Aorta (tissue), 5 donors: ENCODE results near the gene SH3BP1. TPM values are rescaled to one million over a fixed set of nuclear protein-coding genes. Genes with fewer than 3 reads are reported as not detected.
"Not testable (repeated sequence)": the region's sequence is repeated elsewhere in the genome, so short reads cannot be mapped to it uniquely, and the experiment has no call there.

Experiments
- ATAC-seq: fragments of 200-7000 bp; cut with Tn5 transposase; one replicate; pipeline ENCODE4 v1.9.1; 2022; ENCODE audit warnings: moderate library complexity; ENCODE audit not compliant: low FRiP score
- DNase-seq, 2 donors: peaks; one replicate each; pipeline ENCODE4 v3.0.0-alpha.2; 2020
- H3K27ac ChIP-seq, 2 donors: one replicate each; pipeline ENCODE4 v1.5.1; 2013; ENCODE audit warnings: low read length in 2 of 2, mild to moderate bottlenecking in 2 of 2, moderate library complexity in 2 of 2, control low read depth in 1 of 2, inconsistent platforms in 1 of 2, low read depth in 1 of 2
- H3K27me3 ChIP-seq, 2 donors: one replicate each; pipeline ENCODE4 v1.6.1; 2013; ENCODE audit warnings: control low read depth in 1 of 2, low read length in 1 of 2, mild to moderate bottlenecking in 1 of 2, moderate library complexity in 1 of 2; ENCODE audit not compliant: insufficient read depth in 2 of 2, control insufficient read depth in 1 of 2
- H3K36me3 ChIP-seq, 2 donors: one replicate each; pipeline ENCODE4 v1.6.1; 2013; ENCODE audit warnings: control low read depth in 1 of 2, low read length in 1 of 2, mild to moderate bottlenecking in 1 of 2; ENCODE audit not compliant: insufficient read depth in 2 of 2, control insufficient read depth in 1 of 2
- H3K4me1 ChIP-seq, 2 donors: one replicate each; pipeline ENCODE4 v1.6.1; 2013; ENCODE audit warnings: low read length in 2 of 2, control low read depth in 1 of 2, mild to moderate bottlenecking in 1 of 2, moderate library complexity in 1 of 2; ENCODE audit not compliant: insufficient read depth in 2 of 2, control insufficient read depth in 1 of 2
- H3K4me3 ChIP-seq, 2 donors: one replicate each; pipeline ENCODE4 v1.5.1; 2013; ENCODE audit warnings: low read length in 2 of 2, control low read depth in 1 of 2, mild to moderate bottlenecking in 1 of 2
- H3K9me3 ChIP-seq: one replicate; pipeline ENCODE4 v1.6.1; 2013; ENCODE audit warnings: mild to moderate bottlenecking, low read length; ENCODE audit not compliant: control insufficient read depth
- WGBS, 2 donors: extraction: QIAGEN DNeasy Blood & Tissue Kit; methylation state at CpG; one replicate each; pipeline ENCODE4 v1.1.7; 2013; 5-methylcytosine and 5-hydroxymethylcytosine counted together
- intact Hi-C, 2 donors: fragments of 100-400 bp; cut with DNase I; formaldehyde crosslinking; loops; one replicate each; pipeline versions ENCODE4 v1.14.2 to v1.15.0; 2022
- polyA plus RNA-seq, 2 donors: library from polyadenylated mRNA; stranded (reverse); fragments of 200-250 nt; gene quantifications; one replicate each; pipeline ENCODE4 v1.2.3, GENCODE V29; 2013
- total RNA-seq, 2 donors: library from RNA; stranded (reverse); fragmentation: NEBNext Ultra II Directional; extraction: Animal tissue kit (Norgen Biotek cat#: 25700); gene quantifications; one replicate each; pipeline ENCODE4 v1.2.1, GENCODE V29; 2021
- donor health status: healthy with polysubstance abuse.
- donor health status: Bipolar disorder and iron deficiency.
- donor health status: DM: no; HTN: no; CAD: no.
- donor health status: DM: no; HTN: no; CAD: no.
- donor health status: DM: yes; HTN: yes; CAD: no.

The SH3BP1 gene
- total and polyA plus RNA-seq, 4 donors, result 3.5 to 18.2 (median 11.0) TPM

DNA sequence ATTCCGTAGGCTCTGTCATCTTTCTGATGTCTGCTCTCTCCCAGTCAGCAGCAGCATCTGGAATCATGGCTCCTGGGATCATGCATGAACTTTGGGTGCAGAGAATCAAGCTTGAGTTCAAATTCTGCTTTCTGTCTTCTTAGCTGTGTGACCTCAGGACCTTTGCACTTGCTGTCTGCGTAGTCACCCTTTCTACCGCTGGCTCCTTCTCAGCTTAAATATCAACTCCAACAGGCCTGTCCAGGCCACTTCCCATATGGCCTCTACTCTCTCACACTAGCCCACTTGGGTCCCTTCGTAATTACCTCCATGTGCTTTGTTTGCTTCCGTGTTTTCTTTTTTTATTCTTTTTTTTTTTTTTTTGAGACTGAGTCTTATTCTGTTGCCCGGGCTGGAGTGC is 35.4 kb upstream of the SH3BP1 start:
- 84 to 90% methylated on average over 6 of the region's 6 CpGs for WGBS, 2 donors
- no peaks in the 10 kb centered on the region for H3K27me3 ChIP-seq

DNA sequence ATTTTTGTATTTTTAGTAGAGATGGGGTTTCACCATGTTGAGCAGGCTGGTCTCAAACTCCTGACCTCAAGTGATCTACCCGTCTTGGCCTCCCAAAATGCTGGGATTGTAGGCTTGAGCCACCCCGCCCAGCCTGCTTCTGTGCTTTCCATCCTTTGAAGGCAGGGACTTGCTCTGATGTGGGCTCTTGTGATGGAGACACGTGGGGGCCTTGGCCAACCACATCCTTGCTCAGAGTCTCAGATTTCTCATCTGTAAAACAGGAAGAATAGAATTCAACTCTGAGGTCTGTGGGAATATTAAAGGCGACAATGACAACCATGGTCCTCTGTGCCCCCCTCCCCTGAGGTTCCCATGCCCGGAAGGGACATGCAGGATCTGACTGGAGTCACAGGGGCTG is 34.6 kb upstream of the SH3BP1 start:
- H3K4me3 ChIP-seq, result no peak overlapping the region
- intact Hi-C loops, result no loop called here
- no peaks in the 10 kb centered on the region for H3K27me3 ChIP-seq
- no peaks in the 10 kb centered on the region for H3K9me3 ChIP-seq
- H3K36me3 ChIP-seq, result no peaks in the 10 kb centered on the region
- H3K27ac ChIP-seq, result no peak overlapping the region
- ATAC-seq (no peak), DNase-seq (no peak)
- 67 to 69% methylated on average over 5 of the region's 5 CpGs for WGBS, 2 donors
- no peaks in the 10 kb centered on the region for H3K4me1 ChIP-seq

More for the DNA sequence above, 35.4 kb upstream of the SH3BP1 start:
- no peak overlapping the region for H3K27ac ChIP-seq
- no peaks in the 10 kb centered on the region for H3K36me3 ChIP-seq
- H3K4me1 ChIP-seq, result no peaks in the 10 kb centered on the region
- DNase-seq (no peak), ATAC-seq (no peak)
- H3K4me3 ChIP-seq, result no peak overlapping the region
- H3K9me3 ChIP-seq, result no peaks in the 10 kb centered on the region
- intact Hi-C loops, result no loop called here

DNA sequence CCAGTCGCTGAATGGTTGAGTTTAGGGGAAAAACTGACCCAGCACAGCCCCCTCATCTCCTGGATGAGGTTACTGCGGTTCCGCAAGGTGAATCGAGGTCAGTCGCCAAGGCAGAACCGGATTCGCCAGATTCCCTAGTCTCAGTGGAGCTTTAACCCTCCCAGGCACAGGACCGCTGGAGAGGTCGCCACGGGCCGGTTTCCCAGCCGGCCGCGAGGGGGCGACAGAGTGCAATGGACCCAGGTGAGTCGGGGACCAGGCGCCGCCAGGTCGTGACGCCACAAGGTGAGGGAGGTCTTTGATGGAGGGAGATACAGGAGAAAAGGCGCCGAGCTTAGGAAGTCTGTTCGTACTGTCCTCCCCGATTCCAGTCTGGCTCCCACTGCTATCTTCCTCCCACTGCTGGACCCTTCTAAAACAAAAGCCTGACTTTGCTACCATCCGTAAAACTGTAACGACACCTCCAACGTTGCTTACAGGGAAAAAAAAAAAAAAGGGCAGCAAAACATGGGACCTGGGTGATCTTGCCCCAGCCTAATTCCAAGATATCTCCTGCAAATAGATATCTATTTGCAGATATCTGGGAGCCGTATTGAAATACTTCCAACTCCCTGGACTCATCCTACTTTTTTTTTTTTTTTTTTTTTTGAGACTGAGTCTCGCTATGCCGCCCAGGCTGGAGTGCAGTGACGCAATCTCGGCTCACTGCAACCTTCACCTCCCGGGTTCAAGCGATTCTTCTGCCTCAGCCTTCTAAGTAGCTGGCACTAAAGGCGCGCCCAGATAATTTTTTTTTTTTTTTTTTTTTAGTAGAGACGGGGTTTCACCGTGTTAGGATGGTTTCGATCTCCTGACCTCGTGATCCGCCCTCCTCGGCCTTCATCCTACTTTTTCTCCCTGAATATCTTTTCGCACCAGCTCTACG is 32.2 kb upstream of the SH3BP1 start:
- no peak overlapping the region for H3K27ac ChIP-seq
- ATAC-seq, result peak; percentile 34
- no peaks in the 10 kb centered on the region for H3K27me3 ChIP-seq
- peak; percentile 84 to 94 for DNase-seq
- no peaks in the 10 kb centered on the region for H3K9me3 ChIP-seq
- H3K4me1 ChIP-seq, result no peaks in the 10 kb centered on the region
- no peak overlapping the region for H3K4me3 ChIP-seq
- 2 to 4% methylated on average over 44 of the region's 44 CpGs for WGBS, 2 donors
- H3K36me3 ChIP-seq, result no peaks in the 10 kb centered on the region
- intact Hi-C loops, result no loop called here

DNA sequence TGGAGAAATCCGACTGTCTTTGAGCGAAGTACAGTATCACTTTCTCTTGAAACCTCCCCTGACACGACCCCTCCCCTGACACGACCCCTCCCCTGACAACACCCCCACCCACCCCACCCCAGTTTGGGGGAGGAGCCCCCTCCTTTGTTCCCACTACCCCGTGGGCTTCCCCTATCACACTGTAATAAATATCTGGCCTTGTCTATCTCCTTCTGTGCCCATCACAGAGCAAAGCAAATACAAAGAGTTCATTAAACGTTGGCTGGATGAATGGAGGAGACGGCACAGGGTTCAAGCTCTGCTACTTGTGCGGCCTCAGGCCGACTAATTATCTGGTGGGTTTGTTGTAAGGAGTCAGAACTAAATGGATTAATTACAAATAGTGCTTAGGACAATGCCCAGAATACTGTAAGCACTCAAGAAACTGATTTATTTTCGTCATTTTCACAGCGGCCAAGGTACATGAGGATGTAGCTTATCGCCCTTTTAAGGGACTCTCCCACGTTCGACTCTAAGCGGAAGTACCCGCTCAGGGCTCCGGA is 31.5 kb upstream of the SH3BP1 start:
- DNase-seq (no peak), ATAC-seq (peak; percentile 2)
- Histone ChIP-seq H3K9me3 (no peaks in the 10 kb centered on the region), H3K36me3 (no peaks in the 10 kb centered on the region), H3K27me3 (no peaks in the 10 kb centered on the region), H3K4me3 (peak overlapping the region; percentile 59 to 72), H3K27ac (peak overlapping the region; percentile 44 to 90), H3K4me1 (no peaks in the 10 kb centered on the region)
- 3% methylated on average over 17 of the region's 17 CpGs for WGBS, 2 donors
- intact Hi-C loops, result no loop called here

DNA sequence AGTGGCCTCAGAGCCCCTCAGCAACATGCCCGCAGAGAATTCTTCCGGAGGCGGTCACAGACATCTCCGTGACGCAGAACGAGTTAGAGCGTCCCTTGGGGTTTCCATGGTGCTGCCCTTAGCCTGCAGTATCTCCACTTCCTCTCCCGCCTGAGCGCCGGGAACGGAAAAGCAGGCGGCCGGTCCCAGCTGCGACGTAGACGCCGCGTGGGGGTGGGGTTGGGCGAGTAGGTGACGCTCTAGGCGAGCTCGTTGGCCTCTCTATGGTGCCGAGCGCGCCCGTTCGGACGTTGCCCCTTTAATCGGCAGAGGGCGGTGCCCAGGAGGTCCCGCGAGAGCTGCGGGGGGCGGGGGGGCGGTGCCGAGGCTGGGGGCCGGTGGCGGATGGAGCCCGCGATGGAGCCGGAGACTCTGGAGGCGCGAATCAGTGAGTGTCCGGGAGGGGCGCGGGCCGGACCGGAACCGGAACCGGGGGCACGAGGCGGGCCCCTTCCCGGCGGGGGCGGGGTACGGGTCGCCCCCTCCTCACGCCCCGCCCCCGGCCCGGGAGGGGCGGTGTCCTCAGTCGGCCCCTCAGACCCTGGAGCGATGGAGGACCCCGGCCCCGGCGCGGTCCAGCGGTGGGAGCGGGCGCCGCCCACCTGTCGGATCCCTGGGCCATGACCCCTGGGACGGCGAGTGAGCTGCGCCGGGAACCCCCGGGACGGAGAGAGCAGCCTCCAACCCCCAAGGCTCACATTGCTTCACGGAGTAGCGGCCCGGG is 30.8 kb upstream of the SH3BP1 start, which contains the start of gene GGA1:
Gene GGA1, plus strand, starts transcription at position 358 of the 763 bp plus-strand sequence. Its CDS starts 27 bp downstream, at position 385.
- H3K27ac ChIP-seq, result peak within 1 kb of the TSS; percentile 44 to 90
- intact Hi-C loops, result no loop called here
- 0 to 1% methylated on average over 47 to 82 of the region's 82 CpGs for WGBS, 2 donors
- DNase-seq, result peak; percentile 98
- no peaks in the 10 kb centered on the region for H3K4me1 ChIP-seq
- peak; percentile 96 for ATAC-seq
- no peaks in the 10 kb centered on the region for H3K9me3 ChIP-seq
- H3K36me3 ChIP-seq, result no peaks in the 10 kb centered on the region
- no peaks in the 10 kb centered on the region for H3K27me3 ChIP-seq
- H3K4me3 ChIP-seq, result peak within 1 kb of the TSS; percentile 69 to 72

DNA sequence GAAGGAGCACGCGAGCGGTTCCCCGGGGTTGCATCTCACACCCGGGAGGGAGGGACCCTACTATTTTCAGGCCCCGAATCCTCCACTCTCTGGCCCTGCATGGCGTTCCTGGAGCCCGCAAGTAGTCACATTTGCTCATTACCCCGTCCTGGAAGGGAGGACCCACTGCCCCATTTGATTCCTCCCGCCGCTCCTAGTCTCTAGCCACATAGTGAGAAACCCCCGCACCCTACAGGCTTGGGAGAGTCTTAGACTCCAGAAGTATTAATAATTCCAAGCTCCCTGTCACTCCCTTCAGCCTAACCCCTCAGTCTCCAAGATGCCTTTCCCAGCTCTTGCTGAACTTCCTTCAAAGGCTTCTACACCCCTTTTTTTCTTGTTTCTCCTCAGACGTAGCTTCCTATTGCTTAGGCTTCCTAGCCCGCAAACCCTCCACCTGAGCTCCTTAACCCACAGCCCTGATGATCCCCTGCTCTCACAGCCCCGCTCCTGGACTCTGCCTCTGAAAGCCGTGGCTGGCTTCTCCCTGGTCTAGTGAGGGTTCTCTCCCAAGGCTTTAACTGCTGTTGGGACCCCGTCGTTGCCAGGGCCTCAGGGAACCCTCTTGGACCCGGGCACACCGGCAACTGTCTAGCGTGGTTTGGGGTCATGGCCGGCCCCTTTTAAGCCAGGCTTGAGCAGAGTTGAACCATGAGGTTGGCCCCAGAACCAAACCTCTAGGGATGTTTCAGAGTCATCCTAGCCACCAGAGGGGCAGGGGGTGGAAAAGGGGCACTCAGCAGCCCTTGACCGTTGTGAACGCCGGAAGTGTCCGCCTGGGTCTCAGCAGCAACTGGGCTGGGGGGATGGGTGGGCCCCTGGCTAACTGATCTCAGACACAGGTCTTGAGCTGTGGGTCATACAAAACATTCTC is 30.0 kb upstream of the SH3BP1 start:
- H3K27me3 ChIP-seq, result no peaks in the 10 kb centered on the region
- H3K4me3 ChIP-seq, result peak overlapping the region; percentile 69 to 72
- no peaks in the 10 kb centered on the region for H3K4me1 ChIP-seq
- WGBS, 2 donors, result 9 to 11% methylated on average over 26 of the region's 26 CpGs
- no peak for ATAC-seq
- peak overlapping the region in 1 of 2 donors; percentile 30 for H3K27ac ChIP-seq
- no peaks in the 10 kb centered on the region for H3K36me3 ChIP-seq
- no peak for DNase-seq
- intact Hi-C loops, result no loop called here
- no peaks in the 10 kb centered on the region for H3K9me3 ChIP-seq

DNA sequence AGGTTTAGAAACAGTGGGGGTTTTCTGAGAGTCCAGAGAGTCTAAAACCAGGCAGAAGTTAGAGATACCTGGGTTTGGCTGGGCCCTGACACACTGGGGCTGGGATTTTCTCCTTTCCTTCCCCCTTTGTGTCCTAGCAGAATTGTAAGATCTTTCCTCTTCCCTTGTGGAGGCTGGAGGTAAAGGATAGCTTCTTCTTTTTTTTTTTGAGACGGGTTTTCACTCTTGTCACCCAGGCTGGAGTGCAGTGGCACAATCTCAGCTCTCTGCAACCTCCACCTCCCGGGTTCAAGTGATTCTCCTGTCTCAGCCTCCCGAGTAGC is 29.4 kb upstream of the SH3BP1 start:
- H3K4me3 ChIP-seq, H3K27ac ChIP-seq, H3K4me1 ChIP-seq, ATAC-seq, intact Hi-C loops, H3K9me3 ChIP-seq, H3K27me3 ChIP-seq, H3K36me3 ChIP-seq, DNase-seq: not testable (repeated sequence)
- 80 to 81% methylated on average over 3 of the region's 3 CpGs for WGBS, 2 donors
